Stimulated activated CD8-positive, alpha-beta memory T cell treated with anti-CD3 and anti-CD28 coated beads, Interleukin-2, amount 100 ng/mL, for 1 hour (primary cell): Measurements from ENCODE around the gene CBX5.
"Not testable (repeated sequence)": the region's sequence is repeated elsewhere in the genome, so short reads cannot be mapped to it uniquely, and the experiment has no call there.

Source experiments
- DNase-seq, 2 donors: peaks; one replicate each; pipeline ENCODE4 v3.0.0-alpha.2; 2020; ENCODE audit warnings: low read depth in 2 of 2

Gene CBX5

GRCh38 chr12:54279632-54280467 is at the start of gene CBX5:
Gene CBX5, minus strand, starts transcription at chr12:54280122. Its CDS starts 22,472 bp downstream, at chr12:54257650.
- DNase-seq: peak; percentile 99 to 100

GRCh38 chr12:54328595-54329337 is 48.8 kb upstream of the CBX5 start:
- DNase-seq: no peak

DNA sequence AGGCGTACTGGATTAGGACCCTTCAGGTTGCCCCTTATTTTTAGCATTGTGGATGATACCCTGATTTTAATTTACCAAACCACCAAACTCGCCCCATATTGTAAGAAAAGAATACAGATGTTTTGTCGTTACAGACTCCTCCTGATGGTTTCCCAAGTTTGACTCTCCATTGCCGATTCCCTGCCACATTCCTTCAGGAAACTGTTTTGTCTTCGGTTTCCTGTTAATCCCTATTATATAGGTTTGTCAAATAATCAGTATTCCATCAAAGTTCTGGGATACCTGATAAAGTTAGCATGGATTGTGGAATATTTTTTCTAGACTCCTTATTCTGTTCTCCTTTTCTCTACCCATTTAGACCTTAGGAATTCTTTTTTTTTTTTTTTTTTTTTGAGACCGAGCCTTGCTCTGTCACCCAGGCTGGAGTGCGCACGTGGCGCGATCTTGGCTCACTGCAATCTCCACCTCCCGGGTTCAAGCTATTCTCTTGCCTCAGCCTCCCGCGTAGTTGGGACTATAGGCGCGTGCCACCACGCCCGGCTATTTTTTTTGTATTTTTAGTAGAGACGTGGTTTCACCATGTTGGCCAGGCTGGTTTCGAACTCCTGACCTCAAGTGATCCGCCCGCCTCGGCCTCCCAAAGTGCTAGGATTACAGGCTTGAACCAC is 45.7 kb upstream of the CBX5 start:
- DNase-seq: not testable (repeated sequence)

- peak; percentile 79 to 84 for DNase-seq
These were observed 44.9 kb upstream of the CBX5 start, which contains the start of gene COPZ1 for GRCh38 chr12:54324617-54325441. Gene COPZ1, plus strand, starts transcription at chr12:54325131. Its CDS starts 33 bp downstream, at chr12:54325164.

- no peak for DNase-seq
These were observed 41.4 kb upstream of the CBX5 start for GRCh38 chr12:54321363-54321762.

DNA sequence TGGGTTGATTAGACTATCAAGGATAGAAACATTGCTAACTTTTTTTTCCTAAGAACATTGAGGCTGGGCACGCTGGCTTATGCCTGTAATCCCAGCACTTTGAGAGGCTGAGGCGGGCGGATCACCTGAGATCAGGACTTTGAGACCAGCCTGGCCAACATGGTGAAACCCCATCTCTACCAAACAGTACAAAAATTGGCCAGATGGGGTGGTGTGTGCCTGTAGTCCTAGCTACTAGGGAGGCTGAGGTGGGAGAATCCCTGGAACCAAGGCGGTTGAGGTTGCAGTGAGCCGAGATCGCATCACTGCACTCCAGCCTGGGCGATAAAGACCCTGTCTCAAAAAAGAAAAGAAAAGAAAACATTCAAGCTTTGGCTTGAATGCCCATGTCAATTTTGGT is 32.4 kb upstream of the CBX5 start:
- not testable (repeated sequence) for DNase-seq

- no peak for DNase-seq
These were observed 31.1 kb upstream of the CBX5 start for GRCh38 chr12:54311051-54311450.

- DNase-seq: no peak
These were observed 27.2 kb upstream of the CBX5 start for GRCh38 chr12:54306925-54307741.

DNA sequence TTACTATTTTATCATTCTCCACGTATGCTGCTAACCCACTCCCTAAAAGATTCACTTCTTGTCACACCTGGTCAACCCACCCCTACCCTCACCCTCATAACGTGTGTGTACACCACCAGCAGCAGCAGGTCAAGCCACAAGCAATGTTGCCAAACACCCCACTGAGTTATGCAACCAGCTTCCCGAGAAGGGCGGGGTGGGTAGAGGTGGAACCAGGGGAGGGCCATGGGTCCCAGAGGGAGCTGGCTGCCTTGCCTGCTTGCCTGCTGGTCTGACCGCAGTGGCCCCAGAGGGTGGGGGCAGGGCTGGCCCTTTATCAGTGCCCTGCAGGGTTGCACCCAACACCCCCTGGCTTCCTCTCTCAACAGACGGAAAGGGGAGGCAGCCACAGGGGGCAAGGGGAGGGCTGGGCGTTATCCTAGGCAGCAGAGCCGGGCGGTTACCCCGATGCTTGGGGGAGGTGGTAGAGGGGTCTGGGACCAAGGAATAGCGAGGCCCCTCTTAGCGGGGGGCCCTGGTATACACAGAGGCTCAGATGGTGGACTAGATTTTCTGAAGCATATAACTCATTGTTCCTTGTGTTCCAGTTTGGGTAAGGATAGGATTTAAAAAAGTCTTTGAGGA is 24.4 kb upstream of the CBX5 start:
- DNase-seq: no peak

GRCh38 chr12:54303640-54304039 is 23.7 kb upstream of the CBX5 start:
- no peak for DNase-seq

DNA sequence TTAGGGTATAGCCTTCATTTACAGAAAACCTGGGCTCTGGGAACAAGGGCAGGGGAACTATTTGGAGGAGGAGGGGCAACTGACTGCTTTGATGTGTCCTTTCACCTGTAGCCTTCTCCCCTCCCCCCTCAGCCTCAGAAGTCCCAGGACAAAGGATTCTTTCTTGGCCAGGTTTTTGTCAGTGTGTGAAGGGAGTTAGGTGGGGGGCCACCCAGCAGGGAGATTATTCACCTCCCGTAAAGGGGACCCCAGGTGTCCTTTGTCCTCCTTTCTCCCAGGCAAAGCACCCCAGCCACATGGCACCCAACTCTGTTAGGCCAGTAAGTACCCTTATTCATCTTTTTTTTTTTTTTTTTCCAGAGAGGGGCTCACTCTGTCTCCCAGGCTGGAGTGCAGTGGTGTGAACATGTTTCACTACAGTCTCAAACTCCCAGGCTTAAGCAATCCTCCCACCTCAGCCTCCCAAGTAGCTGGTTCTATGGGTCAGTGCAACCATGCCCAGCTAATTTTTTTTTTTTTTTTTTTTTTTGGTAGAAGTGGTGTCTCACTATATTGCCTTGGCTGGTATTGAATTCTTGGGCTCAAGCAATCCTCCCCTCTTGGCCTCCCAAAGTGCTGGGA is 21.6 kb upstream of the CBX5 start:
- DNase-seq: no peak

- no peak for DNase-seq
These were observed 21.0 kb upstream of the CBX5 start, which contains the start of gene NFE2 for GRCh38 chr12:54300732-54301427. Gene NFE2, minus strand, starts transcription at chr12:54301015. Its CDS starts 5,767 bp downstream, at chr12:54295248.

DNA sequence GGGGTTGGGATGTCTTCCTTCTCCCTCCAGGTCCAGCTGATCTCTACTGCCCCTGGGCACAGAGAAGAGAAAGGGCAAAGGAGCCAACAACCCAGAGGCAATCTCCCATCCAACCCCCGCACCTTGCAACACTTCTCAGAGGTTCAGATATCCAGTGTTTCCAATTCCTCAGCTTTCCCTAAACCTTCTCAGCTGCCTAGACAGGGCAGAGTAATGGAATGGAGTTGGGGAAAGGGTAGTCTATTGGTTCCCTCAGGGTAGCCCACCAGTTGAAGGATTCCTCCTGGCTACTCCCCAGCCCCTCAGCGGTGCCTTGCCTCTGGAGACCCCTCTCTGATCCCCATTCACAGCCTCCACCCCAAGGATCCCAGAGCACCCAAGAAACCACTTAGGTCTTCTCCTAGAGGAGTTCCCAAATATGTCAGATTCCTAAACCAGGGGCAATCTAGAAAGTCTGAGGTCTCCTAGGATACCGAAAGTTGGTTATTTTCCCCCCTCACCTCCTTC is 20.4 kb upstream of the CBX5 start:
- no peak for DNase-seq

- no peak for DNase-seq
These were observed 19.7 kb upstream of the CBX5 start for GRCh38 chr12:54299515-54300224.

- DNase-seq: no peak
These were observed 19.0 kb upstream of the CBX5 start for GRCh38 chr12:54298904-54299303.

DNA sequence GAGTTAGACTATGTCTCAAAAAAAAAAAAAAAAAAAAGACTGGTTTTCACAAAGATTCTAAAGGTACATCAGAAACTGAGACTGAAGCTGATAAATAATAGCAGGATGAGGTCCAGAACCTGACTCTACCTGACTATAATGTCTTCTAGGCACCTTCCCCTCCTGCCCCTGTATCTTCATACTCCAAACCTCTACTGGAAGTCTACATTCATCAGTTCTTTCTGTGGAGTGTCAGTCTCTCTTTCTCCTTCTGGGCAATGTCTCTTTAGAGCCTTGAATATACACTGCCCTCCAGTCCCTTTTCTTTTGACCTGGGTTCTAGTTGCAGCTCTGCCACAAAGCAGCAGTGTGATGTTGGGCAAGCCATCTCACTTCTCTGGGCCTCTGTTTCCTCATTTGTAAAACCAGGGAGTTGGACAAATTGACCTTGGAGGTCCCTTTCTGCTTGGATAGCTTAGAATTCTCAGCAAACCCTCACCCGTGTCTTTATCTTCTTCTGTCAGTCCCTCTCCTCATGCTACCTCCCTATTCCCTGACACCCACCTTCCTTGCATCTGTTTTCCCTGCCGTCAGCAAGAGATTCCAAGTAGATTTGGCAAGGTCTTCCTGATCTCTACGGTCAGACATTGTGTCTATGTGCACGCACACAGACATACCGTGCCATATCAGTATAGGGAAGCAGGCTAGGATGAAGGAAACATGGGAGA is 16.6 kb upstream of the CBX5 start:
- DNase-seq: no peak

- no peak for DNase-seq
These were observed 15.1 kb upstream of the CBX5 start for GRCh38 chr12:54294953-54295566.
